Parathyroid adenoma (tissue), 2 donors: ENCODE data around the gene ZNF280B.

Source experiments
- H2AFZ ChIP-seq: fragments of 300-600 bp; sonication (generic); one replicate; pipeline ENCODE4 v1.7.0; 2017; ENCODE audit warnings: antibody characterized with exemption, mild to moderate bottlenecking
- H3K27ac ChIP-seq: fragments of 300-600 bp; sonication (generic); one replicate; pipeline ENCODE4 v1.7.0; 2017
- H3K27me3 ChIP-seq: fragments of 300-600 bp; sonication (generic); one replicate; pipeline ENCODE4 v1.7.0; 2017; ENCODE audit warnings: low read length; ENCODE audit not compliant: control insufficient read depth, insufficient read depth
- H3K36me3 ChIP-seq: fragments of 300-600 bp; sonication (generic); one replicate; pipeline ENCODE4 v1.7.0; 2017; ENCODE audit warnings: low read length; ENCODE audit not compliant: control insufficient read depth, insufficient read depth
- H3K4me1 ChIP-seq: fragments of 300-600 bp; sonication (generic); one replicate; pipeline ENCODE4 v1.7.0; 2017; ENCODE audit warnings: control low read depth
- H3K4me2 ChIP-seq: fragments of 300-600 bp; sonication (generic); one replicate; pipeline ENCODE4 v1.7.0; 2017; ENCODE audit warnings: low read length
- H3K4me3 ChIP-seq: fragments of 300-600 bp; sonication (generic); one replicate; pipeline ENCODE4 v1.7.0; 2017; ENCODE audit warnings: low read depth, low read length
- H3K79me2 ChIP-seq: fragments of 300-600 bp; sonication (generic); one replicate; pipeline ENCODE4 v1.7.0; 2017; ENCODE audit warnings: control low read depth
- H3K9ac ChIP-seq: fragments of 300-600 bp; sonication (generic); one replicate; pipeline ENCODE4 v1.7.0; 2017; ENCODE audit warnings: mild to moderate bottlenecking
- H3K9me3 ChIP-seq: fragments of 300-600 bp; sonication (generic); one replicate; pipeline ENCODE4 v1.7.0; 2017; ENCODE audit warnings: low read length; ENCODE audit not compliant: control insufficient read depth
- TF ChIP-seq, protein P1 (sequence below): fragments of 300-600 bp; sonication (generic); IDR thresholded peaks from one replicate; pipeline ENCODE4 v1.7.0; 2017; ENCODE audit warnings: antibody characterized with exemption, mild to moderate bottlenecking
- donor health status: primary hyperparathyroidism.

ZNF280B gene

DNA sequence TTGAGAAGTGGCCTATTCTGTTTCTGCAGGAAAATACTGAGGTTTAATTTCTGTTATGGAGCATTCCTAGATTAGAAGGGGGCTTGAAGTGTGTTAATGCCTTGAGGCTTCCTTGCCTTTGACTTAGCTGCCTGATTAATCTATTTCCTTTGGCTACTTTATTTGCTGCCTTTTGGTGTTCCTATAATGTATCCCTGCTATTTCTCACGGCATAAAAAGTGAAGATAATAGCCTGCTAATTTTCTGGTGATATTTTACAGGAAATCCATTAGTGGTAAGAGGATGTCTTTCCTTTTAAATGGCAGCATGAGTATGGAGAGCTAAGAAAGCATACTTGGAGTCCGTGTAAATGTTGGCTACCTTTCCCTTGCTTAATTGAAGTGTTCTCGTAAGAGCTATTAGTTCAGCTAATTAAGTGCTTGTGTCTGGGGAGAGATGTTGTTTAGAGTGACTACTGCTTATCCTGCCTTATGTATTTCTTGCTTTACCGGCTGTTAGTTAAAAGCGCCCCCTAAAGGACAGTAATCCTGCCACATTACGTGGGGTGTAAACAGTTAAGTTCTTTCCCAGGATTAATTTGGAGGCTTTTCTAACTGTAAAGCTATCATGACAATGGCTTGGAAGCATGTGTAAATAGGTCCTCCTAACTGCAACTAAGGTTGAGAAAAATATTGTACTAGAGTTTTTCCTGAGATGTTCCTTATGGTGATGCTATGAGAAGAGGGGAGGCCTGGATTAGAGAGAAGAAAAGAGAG is 45.6 kb downstream of the ZNF280B start:
- no peak overlapping the region for H3K4me3 ChIP-seq
- H3K9ac ChIP-seq = no peak overlapping the region
- no peaks in the 10 kb centered on the region for H3K4me1 ChIP-seq
- H2AFZ ChIP-seq = no peak overlapping the region
- TF ChIP-seq, protein P1, sequence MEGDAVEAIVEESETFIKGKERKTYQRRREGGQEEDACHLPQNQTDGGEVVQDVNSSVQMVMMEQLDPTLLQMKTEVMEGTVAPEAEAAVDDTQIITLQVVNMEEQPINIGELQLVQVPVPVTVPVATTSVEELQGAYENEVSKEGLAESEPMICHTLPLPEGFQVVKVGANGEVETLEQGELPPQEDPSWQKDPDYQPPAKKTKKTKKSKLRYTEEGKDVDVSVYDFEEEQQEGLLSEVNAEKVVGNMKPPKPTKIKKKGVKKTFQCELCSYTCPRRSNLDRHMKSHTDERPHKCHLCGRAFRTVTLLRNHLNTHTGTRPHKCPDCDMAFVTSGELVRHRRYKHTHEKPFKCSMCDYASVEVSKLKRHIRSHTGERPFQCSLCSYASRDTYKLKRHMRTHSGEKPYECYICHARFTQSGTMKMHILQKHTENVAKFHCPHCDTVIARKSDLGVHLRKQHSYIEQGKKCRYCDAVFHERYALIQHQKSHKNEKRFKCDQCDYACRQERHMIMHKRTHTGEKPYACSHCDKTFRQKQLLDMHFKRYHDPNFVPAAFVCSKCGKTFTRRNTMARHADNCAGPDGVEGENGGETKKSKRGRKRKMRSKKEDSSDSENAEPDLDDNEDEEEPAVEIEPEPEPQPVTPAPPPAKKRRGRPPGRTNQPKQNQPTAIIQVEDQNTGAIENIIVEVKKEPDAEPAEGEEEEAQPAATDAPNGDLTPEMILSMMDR = no peak
- H3K27me3 ChIP-seq = no peaks in the 10 kb centered on the region
- no peaks in the 10 kb centered on the region for H3K79me2 ChIP-seq
- H3K36me3 ChIP-seq = no peaks in the 10 kb centered on the region
- no peak overlapping the region for H3K27ac ChIP-seq
- no peak overlapping the region for H3K4me2 ChIP-seq
- H3K9me3 ChIP-seq = no peaks in the 10 kb centered on the region

- no peak overlapping the region for H3K27ac ChIP-seq
- no peaks in the 10 kb centered on the region for H3K9me3 ChIP-seq
- no peak overlapping the region for H2AFZ ChIP-seq
- no peaks in the 10 kb centered on the region for H3K36me3 ChIP-seq
- H3K4me3 ChIP-seq = no peak overlapping the region
- H3K9ac ChIP-seq = no peak overlapping the region
- no peak overlapping the region for H3K4me2 ChIP-seq
- no peaks in the 10 kb centered on the region for H3K79me2 ChIP-seq
- no peaks in the 10 kb centered on the region for H3K27me3 ChIP-seq
- TF ChIP-seq, protein P1 = no peak
- H3K4me1 ChIP-seq = no peaks in the 10 kb centered on the region
Observed at GRCh38 chr22:22461583-22461982, 47.0 kb downstream of the ZNF280B start.

DNA sequence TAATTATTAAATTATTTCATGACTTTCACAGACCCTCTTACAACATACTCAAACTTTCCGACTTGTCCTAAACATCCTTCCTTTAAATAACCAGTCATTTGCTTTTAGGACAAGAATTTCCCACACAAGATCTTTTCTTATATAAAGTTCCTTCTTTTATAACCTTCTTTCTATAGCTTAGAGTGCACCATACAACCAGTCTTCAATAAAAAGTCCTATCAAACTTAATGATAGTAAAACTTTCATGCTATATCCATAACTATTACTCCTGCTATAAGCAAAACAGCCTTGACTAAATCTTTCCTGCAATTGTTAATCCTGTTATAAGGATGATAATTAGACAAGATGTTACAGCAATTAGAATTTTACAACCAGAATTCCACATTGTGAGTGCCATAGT is 47.4 kb downstream of the ZNF280B start:
- TF ChIP-seq, protein P1 = no peak

DNA sequence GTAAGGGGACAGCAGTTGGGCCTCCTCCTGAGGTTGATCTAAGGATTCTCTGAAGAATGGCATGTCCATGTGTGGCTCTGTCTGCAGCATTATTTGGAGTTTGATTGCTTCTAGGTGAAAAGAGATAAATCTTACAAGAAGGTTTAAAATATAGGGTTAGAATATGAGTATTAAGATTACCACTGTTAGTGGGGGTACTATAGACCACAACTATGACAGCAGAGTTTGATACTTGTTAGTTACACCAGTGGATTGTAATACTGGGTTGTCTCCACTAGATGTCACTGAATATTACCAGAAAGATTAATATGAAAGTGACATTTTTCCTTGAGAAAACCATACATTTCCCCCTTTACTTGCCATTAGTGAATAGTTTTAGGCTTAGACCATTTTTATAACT is 47.9 kb downstream of the ZNF280B start:
- TF ChIP-seq, protein P1 = no peak

More for the DNA sequence above, 47.4 kb downstream of the ZNF280B start:
- H3K4me2 ChIP-seq = no peak overlapping the region
- H3K27me3 ChIP-seq = no peaks in the 10 kb centered on the region
- H2AFZ ChIP-seq = no peak overlapping the region
- no peak overlapping the region for H3K27ac ChIP-seq
- no peaks in the 10 kb centered on the region for H3K36me3 ChIP-seq
- H3K4me1 ChIP-seq = no peaks in the 10 kb centered on the region
- no peaks in the 10 kb centered on the region for H3K9me3 ChIP-seq
- H3K4me3 ChIP-seq = no peak overlapping the region
- H3K9ac ChIP-seq = no peak overlapping the region
- H3K79me2 ChIP-seq = no peaks in the 10 kb centered on the region

DNA sequence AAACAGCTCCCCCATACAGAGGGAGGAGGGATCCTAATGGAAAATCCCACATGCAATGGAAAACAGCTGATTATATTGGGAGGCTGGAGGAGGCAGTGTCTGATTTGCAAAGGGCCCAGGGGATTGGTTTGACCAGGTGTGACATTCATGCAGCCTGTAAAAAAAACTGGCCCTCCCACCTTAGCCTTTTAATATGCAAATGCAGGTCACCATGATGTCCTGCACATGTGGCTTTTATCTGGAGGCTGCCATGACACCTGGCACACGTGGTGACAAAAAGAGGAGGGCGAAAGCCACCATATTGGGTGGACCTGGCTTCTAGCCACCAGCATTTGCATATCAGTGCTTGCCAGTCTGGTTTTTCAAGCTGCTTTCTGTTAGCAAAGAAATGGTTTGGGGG is 48.5 kb downstream of the ZNF280B start:
- Histone ChIP-seq H3K36me3 (no peaks in the 10 kb centered on the region), H3K4me2 (no peak overlapping the region), H2AFZ (no peak overlapping the region), H3K27me3 (no peaks in the 10 kb centered on the region), H3K27ac (no peak overlapping the region), H3K4me1 (no peaks in the 10 kb centered on the region), H3K4me3 (no peak overlapping the region), H3K9me3 (no peaks in the 10 kb centered on the region), H3K9ac (no peak overlapping the region), H3K79me2 (no peaks in the 10 kb centered on the region)
- TF ChIP-seq, protein P1 = no peak

More for the DNA sequence above, 47.9 kb downstream of the ZNF280B start:
- Histone ChIP-seq H3K9me3 (no peaks in the 10 kb centered on the region), H3K79me2 (no peaks in the 10 kb centered on the region), H3K27ac (no peak overlapping the region), H3K9ac (no peak overlapping the region), H3K4me1 (no peaks in the 10 kb centered on the region), H3K4me2 (no peak overlapping the region), H2AFZ (no peak overlapping the region), H3K4me3 (no peak overlapping the region), H3K27me3 (no peaks in the 10 kb centered on the region), H3K36me3 (no peaks in the 10 kb centered on the region)
